MM.1S (cell line): ENCODE data around the gene S100A6.

Experiments
- DNase-seq: peaks from one replicate; pipeline ENCODE4 v3.0.0-alpha.2; 2015
- H2AFZ ChIP-seq: fragments of 300-600 bp; sonication (generic); 2 replicates; pipeline ENCODE4 v1.6.0; 2016; ENCODE audit warnings: antibody characterized with exemption, low read length
- H3F3A ChIP-seq: fragments of 300-600 bp; sonication (generic); 2 replicates; pipeline ENCODE4 v1.6.1; 2016; ENCODE audit warnings: mild to moderate bottlenecking, antibody characterized with exemption, low read length, moderate library complexity, mixed read lengths; ENCODE audit not compliant: insufficient read depth
- H3K27ac ChIP-seq: fragments of 300-600 bp; sonication (generic); 2 replicates; pipeline ENCODE4 v1.5.1; 2016; ENCODE audit warnings: mild to moderate bottlenecking, low read length
- H3K27me3 ChIP-seq: fragments of 300-600 bp; sonication (generic); replicated peaks from 2 replicates; pipeline ENCODE4 v1.6.0; 2016; ENCODE audit warnings: low read length; ENCODE audit not compliant: insufficient read depth
- H3K36me3 ChIP-seq: fragments of 300-600 bp; sonication (generic); replicated peaks from 2 replicates; pipeline ENCODE4 v1.6.1; 2016; ENCODE audit warnings: mild to moderate bottlenecking, low read length, mixed read lengths; ENCODE audit not compliant: insufficient read depth
- H3K4me1 ChIP-seq: fragments of 300-600 bp; sonication (generic); 2 replicates; pipeline ENCODE4 v1.6.1; 2016; ENCODE audit warnings: low read length, mixed read lengths
- H3K4me2 ChIP-seq: fragments of 300-600 bp; sonication (generic); 2 replicates; pipeline ENCODE4 v1.6.0; 2016; ENCODE audit warnings: low read depth, low read length
- H3K4me3 ChIP-seq: fragments of 300-600 bp; sonication (generic); 2 replicates; pipeline ENCODE4 v1.5.1; 2016; ENCODE audit warnings: low read length, mixed read lengths
- H3K79me2 ChIP-seq: fragments of 300-600 bp; sonication (generic); 2 replicates; pipeline ENCODE4 v1.6.1; 2016; ENCODE audit warnings: mixed run types, low read length, mixed read lengths
- H3K9ac ChIP-seq: fragments of 300-600 bp; sonication (generic); 2 replicates; pipeline ENCODE4 v1.6.1; 2016; ENCODE audit warnings: low read length, mixed read lengths
- H3K9me2 ChIP-seq: fragments of 300-600 bp; sonication (generic); replicated peaks from 2 replicates; pipeline ENCODE4 v1.6.1; 2016; ENCODE audit warnings: mild to moderate bottlenecking, low read length, mixed read lengths; ENCODE audit not compliant: insufficient read depth
- H3K9me3 ChIP-seq: fragments of 300-600 bp; sonication (generic); replicated peaks from 2 replicates; pipeline ENCODE4 v1.6.1; 2016; ENCODE audit warnings: mild to moderate bottlenecking, low read length, mixed read lengths; ENCODE audit not compliant: insufficient read depth
- H4K20me1 ChIP-seq: fragments of 300-600 bp; sonication (generic); 2 replicates; pipeline ENCODE4 v1.6.1; 2016; ENCODE audit warnings: mild to moderate bottlenecking, low read length, moderate library complexity, mixed read lengths; ENCODE audit not compliant: insufficient read depth
- CTCF ChIP-seq: fragments of 300-600 bp; sonication (generic); IDR thresholded peaks from 2 replicates; pipeline ENCODE4 v1.5.1; 2016; ENCODE audit warnings: antibody characterized with exemption, low read length, mixed read lengths
- EZH2 ChIP-seq: fragments of 300-600 bp; sonication (generic); optimal IDR thresholded peaks from 2 replicates; pipeline ENCODE3; 2017; ENCODE audit warnings: low read depth, mild to moderate bottlenecking, antibody characterized with exemption, low read length, mixed read lengths
- EZH2phosphoT487 ChIP-seq: fragments of 300-600 bp; sonication (generic); IDR thresholded peaks from 2 replicates; pipeline ENCODE4 v1.6.1; 2018; ENCODE audit warnings: antibody characterized with exemption, low read length

Gene S100A6

GRCh38 chr1:153506386-153506785 lies 29.4 kb downstream of the S100A6 start:
- no peak overlapping the region for H3K4me3 ChIP-seq
- no peak overlapping the region for H3K27ac ChIP-seq
- DNase-seq = no peak
- H3K4me2 ChIP-seq = no peak overlapping the region
- no peak overlapping the region for H3K9ac ChIP-seq
- no peaks in the 10 kb centered on the region for H3K27me3 ChIP-seq
- peaks cover 3% of the 10 kb centered on the region; the same call in 1 of the 2 replicates for H3F3A ChIP-seq
- no peak overlapping the region for H2AFZ ChIP-seq
- no peaks in the 10 kb centered on the region for H3K79me2 ChIP-seq
- TF ChIP-seq EZH2 (no peak), CTCF (no peak), EZH2phosphoT487 (no peak)
- peaks cover 3% of the 10 kb centered on the region; the same call in 1 of the 2 replicates for H3K4me1 ChIP-seq
- H3K36me3 ChIP-seq = no peaks in the 10 kb centered on the region
- no peaks in the 10 kb centered on the region for H3K9me3 ChIP-seq
- no peaks in the 10 kb centered on the region for H3K9me2 ChIP-seq
- H4K20me1 ChIP-seq = no peaks in the 10 kb centered on the region

- H3K27me3 ChIP-seq = no peaks in the 10 kb centered on the region
- H3K4me3 ChIP-seq = no peak overlapping the region
- 0 out of 2 replicates have a peak, but pooled peaks cover 3% of the 10 kb centered on the region for H3K4me1 ChIP-seq
- H3K4me2 ChIP-seq = no peak overlapping the region
- H3K9me2 ChIP-seq = no peaks in the 10 kb centered on the region
- no peaks in the 10 kb centered on the region for H3K36me3 ChIP-seq
- H3K9ac ChIP-seq = no peak overlapping the region
- H3K79me2 ChIP-seq = no peaks in the 10 kb centered on the region
- no peaks in the 10 kb centered on the region for H4K20me1 ChIP-seq
- H3K9me3 ChIP-seq = no peaks in the 10 kb centered on the region
- TF ChIP-seq CTCF (no peak), EZH2 (no peak), EZH2phosphoT487 (no peak)
- H3F3A ChIP-seq = peaks cover 3% of the 10 kb centered on the region; the same call in 1 of the 2 replicates
- H3K27ac ChIP-seq = no peak overlapping the region
- DNase-seq = no peak
- no peak overlapping the region for H2AFZ ChIP-seq
These were observed 30.2 kb downstream of the S100A6 start for GRCh38 chr1:153505576-153505975.

GRCh38 chr1:153503766-153504165 lies 32.0 kb downstream of the S100A6 start:
- no peak overlapping the region for H3K9ac ChIP-seq
- H3F3A ChIP-seq = no peaks in the 10 kb centered on the region
- no peaks in the 10 kb centered on the region for H3K9me2 ChIP-seq
- H3K79me2 ChIP-seq = no peaks in the 10 kb centered on the region
- no peak overlapping the region for H2AFZ ChIP-seq
- H3K4me3 ChIP-seq = no peak overlapping the region
- no peaks in the 10 kb centered on the region for H3K4me1 ChIP-seq
- no peaks in the 10 kb centered on the region for H3K36me3 ChIP-seq
- no peaks in the 10 kb centered on the region for H4K20me1 ChIP-seq
- no peaks in the 10 kb centered on the region for H3K27me3 ChIP-seq
- no peak overlapping the region for H3K27ac ChIP-seq
- no peaks in the 10 kb centered on the region for H3K9me3 ChIP-seq
- DNase-seq = no peak
- H3K4me2 ChIP-seq = no peak overlapping the region
- no peak for TF ChIP-seq EZH2phosphoT487
- TF ChIP-seq CTCF = no peak
- no peak for TF ChIP-seq EZH2
